Mesenchymal stem cell (in vitro differentiated cells and primary cell): ENCODE data around the gene COQ9.
"Not testable (repeated sequence)": the region's sequence is repeated elsewhere in the genome, so short reads cannot be mapped to it uniquely, and the experiment has no call there.

Experiments used
- DNase-seq: peaks from one replicate; pipeline ENCODE4 v3.0.0-alpha.2; 2013
- H2AFZ ChIP-seq: one replicate; pipeline ENCODE4 v1.6.1; 2013; ENCODE audit warnings: low read depth, mild to moderate bottlenecking, control low read depth, inconsistent platforms, low read length, moderate library complexity
- H2AK5ac ChIP-seq: 2 replicates; pipeline ENCODE4 v1.6.1; 2013; ENCODE audit warnings: low read length, moderate library complexity, mild to moderate bottlenecking, inconsistent platforms; ENCODE audit not compliant: severe bottlenecking
- H2BK120ac ChIP-seq: one replicate; pipeline ENCODE4 v1.6.1; 2013; ENCODE audit warnings: low read depth, mild to moderate bottlenecking, inconsistent platforms, low read length, moderate library complexity
- H2BK12ac ChIP-seq, 2 experiments: one replicate each; pipeline ENCODE4 v1.6.1; 2013; ENCODE audit warnings: inconsistent platforms in 2 of 2, low read length in 2 of 2, mild to moderate bottlenecking in 2 of 2, moderate library complexity in 2 of 2, control low read depth in 1 of 2
- H2BK15ac ChIP-seq: one replicate; pipeline ENCODE4 v1.6.1; 2013; ENCODE audit warnings: mild to moderate bottlenecking, low read depth, inconsistent platforms; ENCODE audit not compliant: poor library complexity, severe bottlenecking
- H2BK5ac ChIP-seq: 2 replicates; pipeline ENCODE4 v1.6.1; 2013; ENCODE audit warnings: low read depth, mild to moderate bottlenecking, low read length, control low read depth, inconsistent platforms; ENCODE audit not compliant: poor library complexity, severe bottlenecking
- H3K14ac ChIP-seq, 2 experiments: one replicate each; pipeline ENCODE4 v1.6.1; 2013; ENCODE audit warnings: inconsistent platforms in 2 of 2, low read length in 2 of 2, control low read depth in 1 of 2, mild to moderate bottlenecking in 1 of 2, moderate library complexity in 1 of 2
- H3K18ac ChIP-seq, 2 experiments: one replicate each; pipeline ENCODE4 v1.6.1; 2013; ENCODE audit warnings: inconsistent platforms in 2 of 2, low read length in 2 of 2, control low read depth in 1 of 2, low read depth in 1 of 2, mild to moderate bottlenecking in 1 of 2
- H3K23ac ChIP-seq, 2 experiments: one replicate each; pipeline ENCODE4 v1.6.1; 2013; ENCODE audit warnings: inconsistent platforms in 2 of 2, low read length in 2 of 2, mild to moderate bottlenecking in 2 of 2, moderate library complexity in 2 of 2, control low read depth in 1 of 2
- H3K27ac ChIP-seq: 2 replicates; pipeline ENCODE4 v1.5.1; 2013; ENCODE audit warnings: mild to moderate bottlenecking, moderate library complexity, low read length, control low read depth, inconsistent platforms; ENCODE audit not compliant: poor library complexity, severe bottlenecking
- H3K27me3 ChIP-seq, 2 experiments: 2 replicates each; pipeline versions ENCODE4 v1.6.1 to v1.7.0; 2013; ENCODE audit warnings: low read length in 2 of 2, mild to moderate bottlenecking in 2 of 2, moderate library complexity in 2 of 2, control low read depth in 1 of 2, inconsistent platforms in 1 of 2; ENCODE audit not compliant: control insufficient read depth in 1 of 2, insufficient read depth in 1 of 2
- H3K36me3 ChIP-seq, 2 experiments: 2 replicates each; pipeline versions ENCODE4 v1.6.1 to v1.7.0; 2013; ENCODE audit warnings: low read length in 2 of 2, control low read depth in 1 of 2, inconsistent platforms in 1 of 2, low read depth in 1 of 2, mild to moderate bottlenecking in 1 of 2; ENCODE audit not compliant: insufficient read depth in 2 of 2, control insufficient read depth in 1 of 2
- H3K4ac ChIP-seq, 2 experiments: one replicate each; pipeline ENCODE4 v1.6.1; 2013; ENCODE audit warnings: inconsistent platforms in 2 of 2, low read length in 2 of 2, mild to moderate bottlenecking in 2 of 2, moderate library complexity in 2 of 2, control low read depth in 1 of 2, low read depth in 1 of 2
- H3K4me1 ChIP-seq: 2 replicates; pipeline ENCODE4 v1.6.1; 2013; ENCODE audit warnings: low read depth, low read length, control low read depth; ENCODE audit not compliant: control insufficient read depth, insufficient read depth
- H3K4me2 ChIP-seq: 2 replicates; pipeline ENCODE4 v1.6.1; 2013; ENCODE audit warnings: low read length, mild to moderate bottlenecking, inconsistent platforms; ENCODE audit not compliant: poor library complexity, severe bottlenecking
- H3K4me3 ChIP-seq, 2 experiments: 2 replicates each; pipeline versions ENCODE4 v1.5.1 to v1.7.0; 2013; ENCODE audit warnings: low read length in 2 of 2, mild to moderate bottlenecking in 2 of 2, control low read depth in 1 of 2, low read depth in 1 of 2; ENCODE audit not compliant: insufficient read depth in 1 of 2
- H3K79me1 ChIP-seq: replicated peaks from 2 replicates; pipeline ENCODE4 v1.6.1; 2013; ENCODE audit warnings: mild to moderate bottlenecking, control low read depth, low read length, inconsistent platforms; ENCODE audit not compliant: poor library complexity, severe bottlenecking
- H3K9ac ChIP-seq: 2 replicates; pipeline ENCODE4 v1.7.0; 2013; ENCODE audit warnings: mild to moderate bottlenecking, low read length, moderate library complexity
- H3K9me3 ChIP-seq: 2 replicates; pipeline ENCODE4 v1.7.0; 2013; ENCODE audit warnings: mild to moderate bottlenecking, low read length; ENCODE audit not compliant: control insufficient read depth
- H4K8ac ChIP-seq: one replicate; pipeline ENCODE4 v1.6.1; 2013; ENCODE audit warnings: inconsistent platforms, mild to moderate bottlenecking, low read length, moderate library complexity
- H4K91ac ChIP-seq: one replicate; pipeline ENCODE4 v1.6.1; 2013; ENCODE audit warnings: mild to moderate bottlenecking, low read length, inconsistent platforms
- WGBS: methylation state at CpG from one replicate; pipeline ENCODE4 v1.1.7; 2013; ENCODE audit warnings: mixed read lengths; 5-methylcytosine and 5-hydroxymethylcytosine counted together

COQ9 gene

DNA sequence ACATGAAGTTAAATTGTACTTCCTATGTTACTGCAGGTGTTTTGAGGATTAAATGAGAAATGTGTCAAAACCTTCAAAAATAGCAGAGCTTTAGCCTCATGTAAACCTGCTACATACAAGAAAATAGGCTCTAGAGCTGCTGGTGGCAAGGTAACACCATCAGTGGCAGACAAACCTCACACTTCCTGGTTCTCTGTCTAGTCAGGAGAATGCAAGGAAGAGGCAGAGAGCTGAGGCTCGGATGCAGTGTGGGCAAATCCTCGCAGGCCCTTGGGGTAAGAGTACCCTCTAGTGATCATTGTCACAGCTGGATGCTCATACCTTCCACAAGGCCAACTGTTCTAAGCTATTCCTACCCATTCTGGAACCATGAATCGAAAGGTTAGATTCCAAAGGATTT is 14.3 kb upstream of the COQ9 start:
- H2BK120ac ChIP-seq, result no peak overlapping the region
- DNase-seq, result no peak
- H3K4ac ChIP-seq, result no peak overlapping the region
- no peak overlapping the region for H3K14ac ChIP-seq
- H3K79me1 ChIP-seq, result peaks cover 13% of the 10 kb centered on the region
- H3K23ac ChIP-seq, result peak overlapping the region in 1 of 2 experiments; percentile 42
- H4K91ac ChIP-seq, result no peak overlapping the region
- H3K4me1 ChIP-seq, result no peaks in the 10 kb centered on the region
- H3K27ac ChIP-seq, result no peak overlapping the region
- no peak overlapping the region for H2BK15ac ChIP-seq
- 91% methylated on average over 3 of the region's 3 CpGs for WGBS
- H3K36me3 ChIP-seq, result peaks cover 60 to 91% of the 10 kb centered on the region in 2 experiments
- H3K4me2 ChIP-seq, result no peak overlapping the region
- H2AK5ac ChIP-seq, result no peak overlapping the region
- no peak overlapping the region for H3K18ac ChIP-seq
- H3K27me3 ChIP-seq, result no peaks in the 10 kb centered on the region
- no peak overlapping the region for H3K9ac ChIP-seq
- H4K8ac ChIP-seq, result no peak overlapping the region
- H2BK5ac ChIP-seq, result no peak overlapping the region
- no peak overlapping the region for H3K4me3 ChIP-seq
- no peak overlapping the region for H2AFZ ChIP-seq
- H3K9me3 ChIP-seq, result no peaks in the 10 kb centered on the region
- H2BK12ac ChIP-seq, result no peak overlapping the region

- no peaks in the 10 kb centered on the region for H3K4me1 ChIP-seq
- no peak overlapping the region for H3K23ac ChIP-seq
- no peaks in the 10 kb centered on the region for H3K27me3 ChIP-seq
- H2AFZ ChIP-seq, result no peak overlapping the region
- DNase-seq, result no peak
- no peak overlapping the region for H3K14ac ChIP-seq
- no peak overlapping the region for H3K4ac ChIP-seq
- no peaks in the 10 kb centered on the region for H3K9me3 ChIP-seq
- H2BK120ac ChIP-seq, result no peak overlapping the region
- no peak overlapping the region for H3K27ac ChIP-seq
- H3K4me3 ChIP-seq, result no peak overlapping the region
- H3K18ac ChIP-seq, result no peak overlapping the region
- H3K9ac ChIP-seq, result no peak overlapping the region
- H3K36me3 ChIP-seq, result peaks cover 53 to 90% of the 10 kb centered on the region in 2 experiments
- WGBS, result 100% methylated on average over 2 of the region's 2 CpGs
- H2BK12ac ChIP-seq, result no peak overlapping the region
- H2BK5ac ChIP-seq, result no peak overlapping the region
- H4K8ac ChIP-seq, result no peak overlapping the region
- H2BK15ac ChIP-seq, result no peak overlapping the region
- H4K91ac ChIP-seq, result no peak overlapping the region
- no peak overlapping the region for H3K4me2 ChIP-seq
- no peak overlapping the region for H2AK5ac ChIP-seq
- H3K79me1 ChIP-seq, result peaks cover 15% of the 10 kb centered on the region
Measured at GRCh38 chr16:57434003-57434402, 13.3 kb upstream of the COQ9 start.

GRCh38 chr16:57435838-57436237 is 11.4 kb upstream of the COQ9 start:
- Histone ChIP-seq H3K23ac (no peak overlapping the region), H4K8ac (no peak overlapping the region), H3K9ac (no peak overlapping the region), H3K36me3 (peaks cover 52 to 85% of the 10 kb centered on the region in 2 experiments), H2BK12ac (no peak overlapping the region), H3K4me3 (no peak overlapping the region), H3K9me3 (peaks cover 3% of the 10 kb centered on the region), H3K4me1 (no peaks in the 10 kb centered on the region), H3K4ac (no peak overlapping the region), H2AFZ (no peak overlapping the region), H3K79me1 (peaks cover 20% of the 10 kb centered on the region), H2AK5ac (no peak overlapping the region), H3K27ac (no peak overlapping the region), H3K27me3 (no peaks in the 10 kb centered on the region), H3K14ac (no peak overlapping the region), H4K91ac (no peak overlapping the region), H3K4me2 (no peak overlapping the region), H2BK15ac (no peak overlapping the region), H3K18ac (no peak overlapping the region), H2BK5ac (no peak overlapping the region), H2BK120ac (no peak overlapping the region)
- DNase-seq, result no peak
- 100% methylated on average over 1 of the region's 1 CpG for WGBS

DNA sequence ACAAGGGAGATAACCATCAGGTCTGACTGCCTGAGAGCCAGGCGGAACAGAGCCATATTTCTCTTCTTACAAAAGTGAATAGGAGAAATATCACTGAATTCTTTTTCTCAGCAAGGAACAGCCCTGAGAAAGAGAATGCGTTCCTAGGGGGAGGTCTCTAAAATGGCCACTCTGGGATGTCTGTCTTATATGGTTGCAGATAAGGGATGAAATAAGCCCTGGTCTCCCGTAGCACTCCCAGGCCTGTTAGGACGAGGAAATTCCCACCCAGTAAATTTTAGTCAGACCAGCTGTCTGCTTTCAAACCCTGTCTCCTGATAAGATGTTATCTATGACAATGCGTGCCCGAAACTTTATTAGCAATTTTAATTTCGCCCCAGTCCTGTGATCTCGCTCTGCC is 7.3 kb upstream of the COQ9 start:
- WGBS, result over 99% methylated on average over 7 of the region's 8 CpGs
- H3K27me3 ChIP-seq, H3K4me3 ChIP-seq, H3K23ac ChIP-seq, H2AFZ ChIP-seq, H2BK120ac ChIP-seq, H3K9me3 ChIP-seq, H3K4ac ChIP-seq, H3K9ac ChIP-seq, H3K4me2 ChIP-seq, H2BK15ac ChIP-seq, H2AK5ac ChIP-seq, H4K91ac ChIP-seq, DNase-seq, H2BK5ac ChIP-seq, H3K4me1 ChIP-seq, H3K14ac ChIP-seq, H4K8ac ChIP-seq, H3K18ac ChIP-seq, H2BK12ac ChIP-seq, H3K27ac ChIP-seq: not testable (repeated sequence)
- H3K36me3 ChIP-seq, result peaks cover 26 to 54% of the 10 kb centered on the region in 2 experiments
- H3K79me1 ChIP-seq, result peaks cover 33% of the 10 kb centered on the region
